ENCODE measurements around the gene KREMEN1. TPM values are rescaled to one million over a fixed set of nuclear protein-coding genes. Genes with fewer than 3 reads are reported as not detected.
A peak's percentile ranks its signal among the peaks of the same experiment; 100 is the strongest.

The KREMEN1 gene
- total RNA-seq, 2 experiments from 2014 or later: 0.15 TPM; not detected in 1

GRCh38 chr22:29055192-29055830, 17.5 kb upstream of the KREMEN1 start:
- no peaks in the 10 kb centered on the region for H3K36me3 Mint-ChIP-seq (ENCODE audit: low read depth)
- peaks cover 7% of the 10 kb centered on the region for H3K27me3 Mint-ChIP-seq
- ChIA-PET POLR2A (no interaction called here), CTCF (interaction anchor here (3.2 kb wide), 1 partner anchor 15 kb away, joined by 11 read pairs; no protein-coding TSS in a partner anchor)
- H3K27ac Mint-ChIP-seq: no peak overlapping the region
- DNase-seq: no peak
- no peak overlapping the region for H3K4me3 Mint-ChIP-seq
- H3K9me3 Mint-ChIP-seq: no peaks in the 10 kb centered on the region
- H3K4me1 Mint-ChIP-seq: no peaks in the 10 kb centered on the region

GRCh38 chr22:29056472-29056871, 16.4 kb upstream of the KREMEN1 start:
- Mint-ChIP-seq H3K4me1 (no peaks in the 10 kb centered on the region), H3K4me3 (no peak overlapping the region), H3K9me3 (no peaks in the 10 kb centered on the region), H3K36me3 (ENCODE audit: low read depth) (no peaks in the 10 kb centered on the region), H3K27me3 (peaks cover 16% of the 10 kb centered on the region), H3K27ac (no peak overlapping the region)
- ChIA-PET POLR2A (no interaction called here), CTCF (interaction anchor here (3.2 kb wide), 1 partner anchor 16 kb away, joined by 11 read pairs; no protein-coding TSS in a partner anchor)
- DNase-seq: no peak

GRCh38 chr22:29060251-29060869, 12.5 kb upstream of the KREMEN1 start:
- Mint-ChIP-seq H3K36me3 (ENCODE audit: low read depth) (no peaks in the 10 kb centered on the region), H3K9me3 (no peaks in the 10 kb centered on the region), H3K4me1 (peaks cover 3% of the 10 kb centered on the region), H3K4me3 (no peak overlapping the region), H3K27me3 (peaks cover 23% of the 10 kb centered on the region), H3K27ac (no peak overlapping the region)
- POLR2A ChIA-PET: no interaction called here
- DNase-seq: no peak
- CTCF ChIA-PET: interaction anchor here (1.8 kb wide), 1 partner anchor 12 kb away, joined by 5 read pairs; the partner anchor contains the start of gene KREMEN1

- ChIA-PET POLR2A (no interaction called here), CTCF (interaction anchor here (1.7 to 1.8 kb wide), 2 partner anchors 12 to 173 kb away, joined by 3 to 5 read pairs; partner anchors contain the start of gene KREMEN1)
- DNase-seq: no peak
- H3K4me3 Mint-ChIP-seq: no peak overlapping the region
- peaks cover 24% of the 10 kb centered on the region for H3K27me3 Mint-ChIP-seq
- no peaks in the 10 kb centered on the region for H3K9me3 Mint-ChIP-seq
- H3K4me1 Mint-ChIP-seq: peaks cover 7% of the 10 kb centered on the region
- no peaks in the 10 kb centered on the region for H3K36me3 Mint-ChIP-seq (ENCODE audit: low read depth)
- no peak overlapping the region for H3K27ac Mint-ChIP-seq
Measured at GRCh38 chr22:29060931-29061330, 11.9 kb upstream of the KREMEN1 start.

- no peak within 1 kb of the TSS for H3K27ac Mint-ChIP-seq
- CTCF ChIA-PET: interaction anchor here (0.6 to 2.4 kb wide), 4 partner anchors 8 to 224 kb away, joined by 3 to 5 read pairs (median 4); partner anchors contain the start of gene KREMEN1
Measured at GRCh38 chr22:29061773-29062172, 11.1 kb upstream of the KREMEN1 start, which contains the start of gene C22orf31. TSS of gene C22orf31 (minus strand) at chr22:29061831. CDS start at chr22:29061792, 39 bp downstream.

GRCh38 chr22:29062286-29062821, 10.5 kb upstream of the KREMEN1 start:
- CTCF ChIA-PET: interaction anchor here (0.6 to 2.4 kb wide), 4 partner anchors 8 to 224 kb away, joined by 3 to 5 read pairs (median 4); partner anchors contain the start of gene KREMEN1
- Mint-ChIP-seq H3K27me3 (peaks cover 34% of the 10 kb centered on the region), H3K4me3 (no peak overlapping the region), H3K27ac (no peak overlapping the region), H3K4me1 (peaks cover 10% of the 10 kb centered on the region), H3K9me3 (no peaks in the 10 kb centered on the region), H3K36me3 (ENCODE audit: low read depth) (no peaks in the 10 kb centered on the region)
- no peak for DNase-seq
- POLR2A ChIA-PET: no interaction called here

More at GRCh38 chr22:29061773-29062172, 11.1 kb upstream of the KREMEN1 start, which contains the start of gene C22orf31:
- H3K36me3 Mint-ChIP-seq (ENCODE audit: low read depth): no peaks in the 10 kb centered on the region
- no peak within 1 kb of the TSS for H3K4me3 Mint-ChIP-seq
- peaks cover 10% of the 10 kb centered on the region for H3K4me1 Mint-ChIP-seq
- peaks cover 31% of the 10 kb centered on the region for H3K27me3 Mint-ChIP-seq
- no peaks in the 10 kb centered on the region for H3K9me3 Mint-ChIP-seq
- DNase-seq: no peak
- POLR2A ChIA-PET: no interaction called here

GRCh38 chr22:29065468-29066190, 7.2 kb upstream of the KREMEN1 start:
- POLR2A ChIA-PET: interaction anchor here (0.7 kb wide), 1 partner anchor 1662 kb away, joined by 3 read pairs; no protein-coding TSS in a partner anchor
- DNase-seq: no peak
- H3K27me3 Mint-ChIP-seq: peaks cover 45% of the 10 kb centered on the region
- CTCF ChIA-PET: interaction anchor here (0.6 to 1.0 kb wide), 3 partner anchors 16 to 1181 kb away, joined by 3 read pairs; no protein-coding TSS in a partner anchor
- H3K4me3 Mint-ChIP-seq: no peak overlapping the region
- no peak overlapping the region for H3K27ac Mint-ChIP-seq
- H3K36me3 Mint-ChIP-seq (ENCODE audit: low read depth): no peaks in the 10 kb centered on the region
- H3K4me1 Mint-ChIP-seq: peaks cover 10% of the 10 kb centered on the region
- no peaks in the 10 kb centered on the region for H3K9me3 Mint-ChIP-seq

GRCh38 chr22:29069463-29069862, 3.4 kb upstream of the KREMEN1 start:
- H3K36me3 Mint-ChIP-seq (ENCODE audit: low read depth): no peaks in the 10 kb centered on the region
- no peak overlapping the region for H3K4me3 Mint-ChIP-seq
- H3K9me3 Mint-ChIP-seq: no peaks in the 10 kb centered on the region
- peaks cover 58% of the 10 kb centered on the region for H3K27me3 Mint-ChIP-seq
- H3K27ac Mint-ChIP-seq: no peak overlapping the region
- POLR2A ChIA-PET: no interaction called here
- CTCF ChIA-PET: interaction anchor here (0.6 kb wide), 1 partner anchor 25 kb away, joined by 3 read pairs; no protein-coding TSS in a partner anchor
- DNase-seq: no peak
- H3K4me1 Mint-ChIP-seq: peaks cover 25% of the 10 kb centered on the region

GRCh38 chr22:29070490-29070889, 2.3 kb upstream of the KREMEN1 start:
- H3K4me3 Mint-ChIP-seq: peak overlapping the region; percentile 52
- POLR2A ChIA-PET: no interaction called here
- no peak for DNase-seq
- H3K27me3 Mint-ChIP-seq: peaks cover 66% of the 10 kb centered on the region
- CTCF ChIA-PET: interaction anchor here (0.5 to 0.7 kb wide), 2 partner anchors 212 to 408 kb away, joined by 3 to 4 read pairs; no protein-coding TSS in a partner anchor
- no peaks in the 10 kb centered on the region for H3K9me3 Mint-ChIP-seq
- no peak overlapping the region for H3K27ac Mint-ChIP-seq
- H3K36me3 Mint-ChIP-seq (ENCODE audit: low read depth): no peaks in the 10 kb centered on the region
- peaks cover 21% of the 10 kb centered on the region for H3K4me1 Mint-ChIP-seq

GRCh38 chr22:29071261-29072045, 1.4 kb upstream of the KREMEN1 start:
- no peaks in the 10 kb centered on the region for H3K36me3 Mint-ChIP-seq (ENCODE audit: low read depth)
- H3K9me3 Mint-ChIP-seq: no peaks in the 10 kb centered on the region
- POLR2A ChIA-PET: no interaction called here
- peak overlapping the region; percentile 56 for H3K4me3 Mint-ChIP-seq
- H3K27ac Mint-ChIP-seq: no peak overlapping the region
- H3K4me1 Mint-ChIP-seq: peaks cover 14% of the 10 kb centered on the region
- peak; percentile 23 for DNase-seq
- peaks cover 70% of the 10 kb centered on the region for H3K27me3 Mint-ChIP-seq
- CTCF ChIA-PET: no interaction called here

GRCh38 chr22:29072193-29072978, 449 bp upstream of the KREMEN1 start:
- CTCF ChIA-PET: interaction anchor here (0.6 to 1.4 kb wide), 3 partner anchors 11 to 280 kb away, joined by 4 to 5 read pairs (median 5); partner anchors contain the start of gene C22orf31
- no peaks in the 10 kb centered on the region for H3K9me3 Mint-ChIP-seq
- H3K27ac Mint-ChIP-seq: no peak overlapping the region
- DNase-seq: peak; percentile 81
- POLR2A ChIA-PET: no interaction called here
- H3K36me3 Mint-ChIP-seq (ENCODE audit: low read depth): no peaks in the 10 kb centered on the region
- peak overlapping the region; percentile 56 for H3K4me3 Mint-ChIP-seq
- H3K27me3 Mint-ChIP-seq: peaks cover 68% of the 10 kb centered on the region
- H3K4me1 Mint-ChIP-seq: peaks cover 14% of the 10 kb centered on the region

All from activated CD4-positive, alpha-beta T cell treated with anti-CD3 and anti-CD28 coated beads, Interleukin-2, amount 10 ng/mL, durations not matched to agents 7 days and 5 days (primary cell).